ENCODE measurements around the gene GPRC5C. TPM values are rescaled to one million over a fixed set of nuclear protein-coding genes. Genes with fewer than 3 reads are reported as not detected.

The GPRC5C gene
- polyA plus RNA-seq, 2 of the 4 experiments (the other 2 are of a cell fraction) = 36.5 to 49.2 TPM

GRCh38 chr17:74430706-74431567, 951 bp upstream of the GPRC5C start (continued):
- TF ChIP-seq ESRRA (IDR thresholded peaks at IDR 0.05; ENCODE audit: borderline replicate concordance, low read length) (no peak), CHD4 (IDR thresholded peaks at IDR 0.05; ENCODE audit: borderline replicate concordance) (no peak), HOXB13 (CRISPR knock-in tag; IDR thresholded peaks at IDR 0.05; ENCODE audit: low read depth) (no peak), POLR2AphosphoS2 (conservative IDR thresholded peaks at IDR 0.05; ENCODE audit: low read length) (no peak), BCL3 (IDR thresholded peaks at IDR 0.05) (peak; percentile 70; the same call in 2 of the 3 replicates), PBX3 (IDR thresholded peaks at IDR 0.05) (peak; percentile 74), TFCP2L1 (CRISPR knock-in tag; IDR thresholded peaks at IDR 0.05) (0 out of 2 replicates have a peak, but pooled peaks have one; percentile 14), FOXS1 (CRISPR knock-in tag; IDR thresholded peaks at IDR 0.05) (no peak), POLR2A (IDR thresholded peaks at IDR 0.05; ENCODE audit: low read length) (peak; percentile 9), MAZ (IDR thresholded peaks at IDR 0.05; ENCODE audit: borderline replicate concordance, low read depth, low read length) (no peak), ZNF302 (CRISPR knock-in tag; IDR thresholded peaks at IDR 0.05) (no peak), PHF8 (IDR thresholded peaks at IDR 0.05; ENCODE audit: borderline replicate concordance, low read depth) (peak; percentile 63; the same call in 1 of the 2 replicates), MYC (IDR thresholded peaks at IDR 0.05; ENCODE audit: borderline replicate concordance, low read length) (peak; percentile 51; the same call in 1 of the 2 replicates), RAD21 (conservative IDR thresholded peaks at IDR 0.05 in 1 of 2, IDR thresholded peaks at IDR 0.05 in 1 of 2) (no peak), ZSCAN20 (CRISPR knock-in tag; IDR thresholded peaks at IDR 0.05) (no peak), RFX5 (IDR thresholded peaks at IDR 0.05) (no peak), JUN (IDR thresholded peaks at IDR 0.05) (peak; percentile 36 to 82; a peak in 4 of 5 replicates), ZFP36 (IDR thresholded peaks at IDR 0.05; ENCODE audit: borderline replicate concordance, partially characterized antibody) (no peak), HMGXB4 (CRISPR knock-in tag; IDR thresholded peaks at IDR 0.05; ENCODE audit: borderline replicate concordance) (0 out of 2 replicates have a peak, but pooled peaks have one; percentile 15), CBX8 (IDR thresholded peaks at IDR 0.05) (no peak), SREBF2 (IDR thresholded peaks at IDR 0.05) (no peak), ZC3H11A (IDR thresholded peaks at IDR 0.05) (no peak), HOXB5 (CRISPR knock-in tag; IDR thresholded peaks at IDR 0.05) (no peak), MAFK (IDR thresholded peaks at IDR 0.05; ENCODE audit: partially characterized antibody) (no peak)
- TF ChIP-seq, protein P1, sequence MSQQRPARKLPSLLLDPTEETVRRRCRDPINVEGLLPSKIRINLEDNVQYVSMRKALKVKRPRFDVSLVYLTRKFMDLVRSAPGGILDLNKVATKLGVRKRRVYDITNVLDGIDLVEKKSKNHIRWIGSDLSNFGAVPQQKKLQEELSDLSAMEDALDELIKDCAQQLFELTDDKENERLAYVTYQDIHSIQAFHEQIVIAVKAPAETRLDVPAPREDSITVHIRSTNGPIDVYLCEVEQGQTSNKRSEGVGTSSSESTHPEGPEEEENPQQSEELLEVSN (IDR thresholded peaks at IDR 0.05; ENCODE audit: borderline replicate concordance, low read depth) = peak; percentile 11; the same call in 1 of the 2 replicates
